ENCODE measurements around the gene KRTAP19-5. TPM values are rescaled to one million over a fixed set of nuclear protein-coding genes. Genes with fewer than 3 reads are reported as not detected.

Gene KRTAP19-5
- polyA plus RNA-seq, 3 donors = not detected

DNA sequence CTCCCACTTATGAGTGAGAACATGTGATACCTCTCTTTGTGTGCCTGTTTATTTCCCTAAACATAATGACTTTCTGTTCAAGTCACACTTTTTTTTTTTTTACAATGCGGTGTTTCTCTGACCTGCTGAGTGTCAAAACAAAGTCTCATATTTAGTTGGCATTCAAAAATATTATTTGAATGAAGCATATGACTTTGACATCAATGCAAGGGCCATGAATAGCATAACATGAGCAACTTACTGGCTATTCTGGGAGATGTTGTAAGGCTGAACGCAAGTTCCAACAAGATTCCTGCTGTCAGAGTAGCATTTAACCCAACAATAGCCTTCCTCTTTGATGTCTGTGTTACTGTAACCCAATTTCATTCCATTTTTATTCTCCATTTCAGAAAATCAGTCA is 19.8 kb downstream of the KRTAP19-5 start:
- intact Hi-C loops (cut with micrococcal nuclease) = no loop called here

DNA sequence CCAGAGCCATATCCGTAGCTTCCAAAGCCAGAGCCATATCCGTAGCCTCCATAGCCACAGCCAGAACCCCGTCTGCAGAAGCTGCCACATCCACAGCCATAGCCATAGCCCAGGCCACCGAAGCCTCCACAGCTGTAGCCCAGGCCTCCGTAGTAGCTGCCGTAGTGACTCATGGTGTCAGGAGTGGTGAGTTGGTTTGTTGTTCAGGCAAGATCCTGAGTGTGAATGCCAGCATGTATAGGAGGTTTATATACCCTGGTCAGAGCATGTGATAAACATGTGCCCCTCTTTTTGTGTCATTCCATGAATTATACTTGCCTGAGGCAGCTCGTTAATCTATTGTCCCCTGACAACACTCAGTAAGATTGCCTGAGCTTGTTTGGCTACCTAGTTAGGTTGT is 21.8 kb downstream of the KRTAP19-5 start, which contains the start of gene KRTAP19-1:
Gene KRTAP19-1 (minus strand): TSS at position 223 of the 400 bp plus-strand sequence. CDS start 50 bp downstream, at position 173.
- H3K36me3 ChIP-seq (replicated peaks in 1 of 2; ENCODE audit: control insufficient read depth in 1 of 2, insufficient read depth in 2 of 2, low read length in 2 of 2) = no peaks in the 10 kb centered on the region
- Mint-ChIP-seq H3K27ac (no peak within 1 kb of the TSS), H3K4me1 (no peaks in the 10 kb centered on the region), H3K27me3 (ENCODE audit: low read depth in 3 of 3) (no peaks in the 10 kb centered on the region), H3K9me3 (peaks cover 0 to 3% (median 0%) of the 10 kb centered on the region in 7 donors), H3K4me3 (no peak within 1 kb of the TSS), H3K36me3 (no peaks in the 10 kb centered on the region)
- H4K20me1 ChIP-seq (ENCODE audit: insufficient read depth, low read length) = no peaks in the 10 kb centered on the region
- peaks cover under 1 to 5% of the 10 kb centered on the region in 2 donors for H3K9me3 ChIP-seq (replicated peaks in 1 of 2; ENCODE audit: control insufficient read depth in 1 of 2, insufficient read depth in 1 of 2, low read length in 2 of 2)
- no peaks in the 10 kb centered on the region for H3K4me1 ChIP-seq (ENCODE audit: control insufficient read depth in 1 of 2, insufficient read depth in 2 of 2, low read length in 2 of 2)
- WGBS (ENCODE audit: insufficient coverage) = 94% methylated on average over 3 of the region's 7 CpGs
- DNase-seq = no peak
- H3K27ac ChIP-seq (ENCODE audit: low read depth in 1 of 2, low read length in 2 of 2) = no peak within 1 kb of the TSS
- H3K27me3 ChIP-seq (ENCODE audit: control insufficient read depth in 2 of 2, insufficient read depth in 2 of 2, low read length in 2 of 2) = no peaks in the 10 kb centered on the region
- no peak within 1 kb of the TSS for H3K9ac ChIP-seq (ENCODE audit: insufficient read depth, low read length, poor library complexity, severe bottlenecking)
- intact Hi-C loops (cut with micrococcal nuclease) = no loop called here
- no peak within 1 kb of the TSS for H2AFZ ChIP-seq (ENCODE audit: insufficient read depth, low read depth, low read length, poor library complexity, severe bottlenecking)
- TF ChIP-seq, protein P1, sequence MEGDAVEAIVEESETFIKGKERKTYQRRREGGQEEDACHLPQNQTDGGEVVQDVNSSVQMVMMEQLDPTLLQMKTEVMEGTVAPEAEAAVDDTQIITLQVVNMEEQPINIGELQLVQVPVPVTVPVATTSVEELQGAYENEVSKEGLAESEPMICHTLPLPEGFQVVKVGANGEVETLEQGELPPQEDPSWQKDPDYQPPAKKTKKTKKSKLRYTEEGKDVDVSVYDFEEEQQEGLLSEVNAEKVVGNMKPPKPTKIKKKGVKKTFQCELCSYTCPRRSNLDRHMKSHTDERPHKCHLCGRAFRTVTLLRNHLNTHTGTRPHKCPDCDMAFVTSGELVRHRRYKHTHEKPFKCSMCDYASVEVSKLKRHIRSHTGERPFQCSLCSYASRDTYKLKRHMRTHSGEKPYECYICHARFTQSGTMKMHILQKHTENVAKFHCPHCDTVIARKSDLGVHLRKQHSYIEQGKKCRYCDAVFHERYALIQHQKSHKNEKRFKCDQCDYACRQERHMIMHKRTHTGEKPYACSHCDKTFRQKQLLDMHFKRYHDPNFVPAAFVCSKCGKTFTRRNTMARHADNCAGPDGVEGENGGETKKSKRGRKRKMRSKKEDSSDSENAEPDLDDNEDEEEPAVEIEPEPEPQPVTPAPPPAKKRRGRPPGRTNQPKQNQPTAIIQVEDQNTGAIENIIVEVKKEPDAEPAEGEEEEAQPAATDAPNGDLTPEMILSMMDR (IDR thresholded peaks at IDR 0.05) = no peak
- H3K4me2 ChIP-seq (replicated peaks; ENCODE audit: extremely low read depth, low read length, poor library complexity, severe bottlenecking) = no peak within 1 kb of the TSS
- no peaks in the 10 kb centered on the region for H3K79me2 ChIP-seq (ENCODE audit: insufficient read depth, low read length)
- no peak within 1 kb of the TSS for H3K4me3 ChIP-seq (replicated peaks in 1 of 3; ENCODE audit: low read depth in 2 of 3, low read length in 3 of 3)

More for the DNA sequence above, 19.8 kb downstream of the KRTAP19-5 start:
- H3K4me3 Mint-ChIP-seq = no peak overlapping the region
- no peak for DNase-seq
- H3K27ac Mint-ChIP-seq = no peak overlapping the region
- no peaks in the 10 kb centered on the region for H3K79me2 ChIP-seq (ENCODE audit: insufficient read depth, low read length)
- no peak overlapping the region for H3K4me3 ChIP-seq (replicated peaks in 1 of 3; ENCODE audit: low read depth in 2 of 3, low read length in 3 of 3)
- no peak overlapping the region for H3K4me2 ChIP-seq (replicated peaks; ENCODE audit: extremely low read depth, low read length, poor library complexity, severe bottlenecking)
- no CpG with 5 or more reads among the region's 2 CpGs for WGBS (ENCODE audit: insufficient coverage)
- TF ChIP-seq, protein P1 (IDR thresholded peaks at IDR 0.05) = no peak
- H3K27me3 ChIP-seq (ENCODE audit: control insufficient read depth in 2 of 2, insufficient read depth in 2 of 2, low read length in 2 of 2) = no peaks in the 10 kb centered on the region
- no peak overlapping the region for H3K9ac ChIP-seq (ENCODE audit: insufficient read depth, low read length, poor library complexity, severe bottlenecking)
- H3K36me3 Mint-ChIP-seq = no peaks in the 10 kb centered on the region
- no peaks in the 10 kb centered on the region for H3K36me3 ChIP-seq (replicated peaks in 1 of 2; ENCODE audit: control insufficient read depth in 1 of 2, insufficient read depth in 2 of 2, low read length in 2 of 2)
- H3K4me1 ChIP-seq (ENCODE audit: control insufficient read depth in 1 of 2, insufficient read depth in 2 of 2, low read length in 2 of 2) = no peaks in the 10 kb centered on the region
- H3K4me1 Mint-ChIP-seq = no peaks in the 10 kb centered on the region
- peaks cover 17% of the 10 kb centered on the region in 2 donors for H3K9me3 ChIP-seq (replicated peaks in 1 of 2; ENCODE audit: control insufficient read depth in 1 of 2, insufficient read depth in 1 of 2, low read length in 2 of 2)
- no peaks in the 10 kb centered on the region for H3K27me3 Mint-ChIP-seq (ENCODE audit: low read depth in 3 of 3)
- H3K9me3 Mint-ChIP-seq = peaks cover 3 to 18% (median 13%) of the 10 kb centered on the region in 7 donors
- H3K27ac ChIP-seq (ENCODE audit: low read depth in 1 of 2, low read length in 2 of 2) = no peak overlapping the region
- H2AFZ ChIP-seq (ENCODE audit: insufficient read depth, low read depth, low read length, poor library complexity, severe bottlenecking) = no peak overlapping the region
- H4K20me1 ChIP-seq (ENCODE audit: insufficient read depth, low read length) = no peaks in the 10 kb centered on the region
